Measurements from ENCODE around the gene QDPR. TPM values are rescaled to one million over a fixed set of nuclear protein-coding genes. Genes with fewer than 3 reads are reported as not detected.

The QDPR gene
- total RNA-seq (10 to 100 TPM; 11.8 to 27.7 (median 23.1) TPM), polyA plus RNA-seq (10 to 100 TPM; 48.8 to 50.5 TPM), total RNA-seq (9.4 reads per million, percentile 34 among the genes with 10 or more reads in this experiment)

GRCh38 chr4:17511950-17512795, at the start of gene QDPR:
TSS of gene QDPR (minus strand) at chr4:17512090. CDS start at chr4:17512054, 36 bp downstream.
- Histone ChIP-seq H3K4me1 (ENCODE audit: control insufficient read depth in 2 of 2, insufficient read depth in 2 of 2, low read length in 2 of 2) (peaks cover 9 to 10% of the 10 kb centered on the region in 2 donors), H3K9me3 (ENCODE audit: control insufficient read depth in 2 of 3, low read length in 3 of 3) (no peaks in the 10 kb centered on the region), H3K27ac (ENCODE audit: low read depth, low read length) (peak within 1 kb of the TSS; percentile 69), H3K4me3 (ENCODE audit: low read length) (peak within 1 kb of the TSS; percentile 94), H3K27me3 (ENCODE audit: control insufficient read depth in 2 of 2, insufficient read depth in 2 of 2, low read length in 2 of 2) (no peaks in the 10 kb centered on the region), H3K36me3 (ENCODE audit: control insufficient read depth in 2 of 3, insufficient read depth in 3 of 3, low read length in 3 of 3) (peaks cover 0 to 3% (median 0%) of the 10 kb centered on the region in 3 experiments)
- ChIA-PET POLR2A (interaction anchor here (1.1 kb wide), 1 partner anchor 10 kb away, joined by 3 read pairs; no protein-coding TSS in a partner anchor), CTCF (no interaction called here)
- ATAC-seq (peak; percentile 95), DNase-seq (peak; percentile 55 to 81 (median 70))
- Mint-ChIP-seq H3K4me3 (peak within 1 kb of the TSS; percentile 86 to 100 (median 96)), H3K9me3 (no peaks in the 10 kb centered on the region), H3K4me1 (peaks cover 18 to 42% (median 34%) of the 10 kb centered on the region in 7 donors), H3K27me3 (peaks cover 0 to 18% (median 6%) of the 10 kb centered on the region in 5 donors), H3K27ac (peak within 1 kb of the TSS; percentile 83 to 96 (median 85)), H3K36me3 (peaks cover 0 to 4% (median 0%) of the 10 kb centered on the region in 5 donors)
- intact Hi-C loops (cut with micrococcal nuclease), result loop anchor here (1.0 to 5.0 kb wide), 11 partner anchors 35 to 1290 kb away; partner anchors contain the start of genes LAP3 (in 2 of the 2), MED28 (in 2 of the 2), DCAF16 (in 1 of the 2) and NCAPG (in 1 of the 2)

GRCh38 chr4:17561195-17561909, 49.5 kb upstream of the QDPR start:
- ChIA-PET CTCF (no interaction called here), POLR2A (no interaction called here)
- H3K36me3 Mint-ChIP-seq, result no peaks in the 10 kb centered on the region
- ATAC-seq (no peak), DNase-seq (no peak)
- H3K36me3 ChIP-seq (ENCODE audit: control insufficient read depth in 2 of 3, insufficient read depth in 3 of 3, low read length in 3 of 3), result no peaks in the 10 kb centered on the region
- no peaks in the 10 kb centered on the region for H3K27me3 ChIP-seq (ENCODE audit: control insufficient read depth in 2 of 2, insufficient read depth in 2 of 2, low read length in 2 of 2)
- no peak overlapping the region for H3K4me3 Mint-ChIP-seq
- no peaks in the 10 kb centered on the region for H3K9me3 ChIP-seq (ENCODE audit: control insufficient read depth in 2 of 3, low read length in 3 of 3)
- H3K4me1 ChIP-seq (ENCODE audit: control insufficient read depth in 2 of 2, insufficient read depth in 2 of 2, low read length in 2 of 2), result no peaks in the 10 kb centered on the region
- intact Hi-C loops (cut with micrococcal nuclease), result no loop called here
- peaks cover 0 to 13% (median 0%) of the 10 kb centered on the region in 5 donors for H3K27me3 Mint-ChIP-seq
- no peak overlapping the region for H3K4me3 ChIP-seq (ENCODE audit: low read length)
- H3K27ac ChIP-seq (ENCODE audit: low read depth, low read length), result no peak overlapping the region
- no peaks in the 10 kb centered on the region for H3K4me1 Mint-ChIP-seq
- H3K9me3 Mint-ChIP-seq, result no peaks in the 10 kb centered on the region
- H3K27ac Mint-ChIP-seq, result no peak overlapping the region

- Mint-ChIP-seq H3K36me3 (no peaks in the 10 kb centered on the region), H3K4me3 (no peak overlapping the region), H3K27me3 (peaks cover 0 to 15% (median 3%) of the 10 kb centered on the region in 5 donors), H3K9me3 (no peaks in the 10 kb centered on the region), H3K27ac (no peak overlapping the region), H3K4me1 (no peaks in the 10 kb centered on the region)
- no peaks in the 10 kb centered on the region for H3K36me3 ChIP-seq (ENCODE audit: control insufficient read depth in 2 of 3, insufficient read depth in 3 of 3, low read length in 3 of 3)
- H3K4me1 ChIP-seq (ENCODE audit: control insufficient read depth in 2 of 2, insufficient read depth in 2 of 2, low read length in 2 of 2), result no peaks in the 10 kb centered on the region
- ATAC-seq, result no peak
- H3K4me3 ChIP-seq (ENCODE audit: low read length), result no peak overlapping the region
- no peaks in the 10 kb centered on the region for H3K27me3 ChIP-seq (ENCODE audit: control insufficient read depth in 2 of 2, insufficient read depth in 2 of 2, low read length in 2 of 2)
- CTCF ChIA-PET, result no interaction called here
- POLR2A ChIA-PET, result interaction anchor here (0.7 kb wide), 1 partner anchor 31 kb away, joined by 5 read pairs; no protein-coding TSS in a partner anchor
- H3K27ac ChIP-seq (ENCODE audit: low read depth, low read length), result no peak overlapping the region
- DNase-seq, result no peak
- intact Hi-C loops (cut with micrococcal nuclease), result no loop called here
- no peaks in the 10 kb centered on the region for H3K9me3 ChIP-seq (ENCODE audit: control insufficient read depth in 2 of 3, low read length in 3 of 3)
Measured at GRCh38 chr4:17560065-17560673, 48.3 kb upstream of the QDPR start.

- Histone ChIP-seq H3K4me1 (ENCODE audit: control insufficient read depth in 2 of 2, insufficient read depth in 2 of 2, low read length in 2 of 2) (no peaks in the 10 kb centered on the region), H3K4me3 (ENCODE audit: low read length) (no peak overlapping the region), H3K27ac (ENCODE audit: low read depth, low read length) (no peak overlapping the region), H3K27me3 (ENCODE audit: control insufficient read depth in 2 of 2, insufficient read depth in 2 of 2, low read length in 2 of 2) (no peaks in the 10 kb centered on the region), H3K9me3 (ENCODE audit: control insufficient read depth in 2 of 3, low read length in 3 of 3) (no peaks in the 10 kb centered on the region), H3K36me3 (ENCODE audit: control insufficient read depth in 2 of 3, insufficient read depth in 3 of 3, low read length in 3 of 3) (no peaks in the 10 kb centered on the region)
- ChIA-PET CTCF (interaction anchor here (0.5 kb wide), 1 partner anchor 129 kb away, joined by 3 read pairs; no protein-coding TSS in a partner anchor), POLR2A (no interaction called here)
- Mint-ChIP-seq H3K36me3 (no peaks in the 10 kb centered on the region), H3K4me1 (peaks cover 0 to 3% (median 0%) of the 10 kb centered on the region in 7 donors), H3K4me3 (no peak overlapping the region), H3K9me3 (no peaks in the 10 kb centered on the region), H3K27me3 (peaks cover 0 to 18% (median 8%) of the 10 kb centered on the region in 5 donors), H3K27ac (no peak overlapping the region)
- intact Hi-C loops (cut with micrococcal nuclease), result no loop called here
- no peak for DNase-seq
- ATAC-seq, result no peak
Measured at GRCh38 chr4:17559709-17560048, 47.8 kb upstream of the QDPR start.

- Mint-ChIP-seq H3K4me1 (peaks cover 0 to 6% (median 0%) of the 10 kb centered on the region in 7 donors), H3K4me3 (no peak overlapping the region), H3K36me3 (no peaks in the 10 kb centered on the region), H3K27ac (no peak overlapping the region), H3K9me3 (no peaks in the 10 kb centered on the region), H3K27me3 (peaks cover 0 to 20% (median 8%) of the 10 kb centered on the region in 5 donors)
- no peaks in the 10 kb centered on the region for H3K4me1 ChIP-seq (ENCODE audit: control insufficient read depth in 2 of 2, insufficient read depth in 2 of 2, low read length in 2 of 2)
- intact Hi-C loops (cut with micrococcal nuclease), result no loop called here
- H3K27me3 ChIP-seq (ENCODE audit: control insufficient read depth in 2 of 2, insufficient read depth in 2 of 2, low read length in 2 of 2), result no peaks in the 10 kb centered on the region
- no peaks in the 10 kb centered on the region for H3K36me3 ChIP-seq (ENCODE audit: control insufficient read depth in 2 of 3, insufficient read depth in 3 of 3, low read length in 3 of 3)
- no peak for ATAC-seq
- no peak for DNase-seq
- no peak overlapping the region for H3K4me3 ChIP-seq (ENCODE audit: low read length)
- no peaks in the 10 kb centered on the region for H3K9me3 ChIP-seq (ENCODE audit: control insufficient read depth in 2 of 3, low read length in 3 of 3)
- CTCF ChIA-PET, result interaction anchor here (0.5 kb wide), 1 partner anchor 129 kb away, joined by 3 read pairs; no protein-coding TSS in a partner anchor
- POLR2A ChIA-PET, result no interaction called here
- H3K27ac ChIP-seq (ENCODE audit: low read depth, low read length), result no peak overlapping the region
Measured at GRCh38 chr4:17558941-17559708, 47.2 kb upstream of the QDPR start.

- no peak overlapping the region for H3K27ac Mint-ChIP-seq
- H3K9me3 Mint-ChIP-seq, result no peaks in the 10 kb centered on the region
- Histone ChIP-seq H3K4me3 (ENCODE audit: low read length) (no peak overlapping the region), H3K27ac (ENCODE audit: low read depth, low read length) (no peak overlapping the region), H3K4me1 (ENCODE audit: control insufficient read depth in 2 of 2, insufficient read depth in 2 of 2, low read length in 2 of 2) (no peaks in the 10 kb centered on the region), H3K9me3 (ENCODE audit: control insufficient read depth in 2 of 3, low read length in 3 of 3) (no peaks in the 10 kb centered on the region), H3K36me3 (ENCODE audit: control insufficient read depth in 2 of 3, insufficient read depth in 3 of 3, low read length in 3 of 3) (no peaks in the 10 kb centered on the region), H3K27me3 (ENCODE audit: control insufficient read depth in 2 of 2, insufficient read depth in 2 of 2, low read length in 2 of 2) (no peaks in the 10 kb centered on the region)
- DNase-seq, result no peak
- no peaks in the 10 kb centered on the region for H3K36me3 Mint-ChIP-seq
- H3K4me3 Mint-ChIP-seq, result no peak overlapping the region
- POLR2A ChIA-PET, result no interaction called here
- intact Hi-C loops (cut with micrococcal nuclease), result no loop called here
- CTCF ChIA-PET, result no interaction called here
- peaks cover 0 to 6% (median 0%) of the 10 kb centered on the region in 7 donors for H3K4me1 Mint-ChIP-seq
- H3K27me3 Mint-ChIP-seq, result peaks cover 0 to 20% (median 8%) of the 10 kb centered on the region in 5 donors
- ATAC-seq, result no peak
Measured at GRCh38 chr4:17557880-17558279, 46.0 kb upstream of the QDPR start.

Measured in naive thymus-derived CD4-positive, alpha-beta T cell (primary cell).